RWPE2 (cell line): ENCODE data around the gene SPRING1.

ENCODE experiments used
- ATAC-seq: fragments of 200-7000 bp; cut with Tn5 transposase; 3 replicates; pipeline ENCODE4 v1.9.1; 2021; ENCODE audit warnings: low read depth
- DNase-seq: peaks from one replicate; pipeline ENCODE4 v3.0.0-alpha.2; 2020; ENCODE audit warnings: low spot score
- H3K27ac ChIP-seq: fragments of 450-650 bp; 2 replicates; pipeline ENCODE4 v1.5.1; 2017; ENCODE audit warnings: mild to moderate bottlenecking; ENCODE audit not compliant: poor library complexity, severe bottlenecking
- H3K27me3 ChIP-seq: fragments of 250-450 bp; sonication (Bioruptor Pico); 2 replicates; pipeline ENCODE4 v1.5.1; 2021; ENCODE audit warnings: mild to moderate bottlenecking, moderate library complexity; ENCODE audit not compliant: insufficient read depth, poor library complexity, severe bottlenecking
- H3K36me3 ChIP-seq: fragments of 250-450 bp; sonication (Bioruptor Pico); 2 replicates; pipeline ENCODE4 v1.5.1; 2020; ENCODE audit warnings: low read depth, mild to moderate bottlenecking, moderate library complexity
- H3K4me1 ChIP-seq: fragments of 250-450 bp; sonication (Bioruptor Pico); 2 replicates; pipeline ENCODE4 v1.5.1; 2021; ENCODE audit warnings: mild to moderate bottlenecking, moderate library complexity; ENCODE audit not compliant: insufficient read depth, poor library complexity, severe bottlenecking
- H3K4me3 ChIP-seq: fragments of 250-450 bp; sonication (Bioruptor Pico); 2 replicates; pipeline ENCODE4 v1.5.1; 2021; ENCODE audit warnings: mild to moderate bottlenecking, moderate library complexity; ENCODE audit not compliant: severe bottlenecking
- H3K9me3 ChIP-seq: fragments of 250-450 bp; sonication (Bioruptor Pico); 2 replicates; pipeline ENCODE4 v1.5.1; 2021; ENCODE audit warnings: mild to moderate bottlenecking, moderate library complexity; ENCODE audit not compliant: severe bottlenecking
- TF ChIP-seq, protein P1 (sequence below): fragments of 450-650 bp; IDR thresholded peaks from one replicate; pipeline ENCODE4 v1.5.1; 2017; ENCODE audit warnings: mild to moderate bottlenecking, moderate library complexity; ENCODE audit not compliant: poor library complexity, severe bottlenecking

The SPRING1 gene

DNA sequence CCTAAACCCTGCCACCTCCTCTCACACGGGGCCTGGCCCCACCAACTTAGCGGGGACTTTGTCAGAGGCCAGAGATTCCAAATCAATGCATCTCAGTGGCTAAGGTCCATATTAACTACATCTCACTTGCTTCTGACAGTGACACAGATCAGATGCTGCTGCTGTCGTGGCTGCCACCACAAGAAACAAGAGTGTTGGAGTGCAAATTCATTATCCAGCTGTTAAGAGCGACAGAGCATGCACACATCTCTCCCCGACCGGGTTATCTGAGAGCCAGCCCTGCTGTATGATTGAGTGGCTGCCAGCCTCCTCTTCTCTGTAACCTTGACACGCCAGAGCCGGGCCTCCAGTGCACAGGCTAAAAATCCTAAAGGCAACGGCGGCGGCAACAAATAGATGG is 40.2 kb downstream of the SPRING1 start:
- TF ChIP-seq, protein P1, sequence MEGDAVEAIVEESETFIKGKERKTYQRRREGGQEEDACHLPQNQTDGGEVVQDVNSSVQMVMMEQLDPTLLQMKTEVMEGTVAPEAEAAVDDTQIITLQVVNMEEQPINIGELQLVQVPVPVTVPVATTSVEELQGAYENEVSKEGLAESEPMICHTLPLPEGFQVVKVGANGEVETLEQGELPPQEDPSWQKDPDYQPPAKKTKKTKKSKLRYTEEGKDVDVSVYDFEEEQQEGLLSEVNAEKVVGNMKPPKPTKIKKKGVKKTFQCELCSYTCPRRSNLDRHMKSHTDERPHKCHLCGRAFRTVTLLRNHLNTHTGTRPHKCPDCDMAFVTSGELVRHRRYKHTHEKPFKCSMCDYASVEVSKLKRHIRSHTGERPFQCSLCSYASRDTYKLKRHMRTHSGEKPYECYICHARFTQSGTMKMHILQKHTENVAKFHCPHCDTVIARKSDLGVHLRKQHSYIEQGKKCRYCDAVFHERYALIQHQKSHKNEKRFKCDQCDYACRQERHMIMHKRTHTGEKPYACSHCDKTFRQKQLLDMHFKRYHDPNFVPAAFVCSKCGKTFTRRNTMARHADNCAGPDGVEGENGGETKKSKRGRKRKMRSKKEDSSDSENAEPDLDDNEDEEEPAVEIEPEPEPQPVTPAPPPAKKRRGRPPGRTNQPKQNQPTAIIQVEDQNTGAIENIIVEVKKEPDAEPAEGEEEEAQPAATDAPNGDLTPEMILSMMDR = no peak
- H3K9me3 ChIP-seq = no peaks in the 10 kb centered on the region
- ATAC-seq = no peak
- H3K36me3 ChIP-seq = no peaks in the 10 kb centered on the region
- peaks cover 26% of the 10 kb centered on the region for H3K27me3 ChIP-seq
- H3K4me1 ChIP-seq = no peaks in the 10 kb centered on the region
- no peak overlapping the region for H3K4me3 ChIP-seq
- H3K27ac ChIP-seq = no peak overlapping the region
- no peak for DNase-seq

DNA sequence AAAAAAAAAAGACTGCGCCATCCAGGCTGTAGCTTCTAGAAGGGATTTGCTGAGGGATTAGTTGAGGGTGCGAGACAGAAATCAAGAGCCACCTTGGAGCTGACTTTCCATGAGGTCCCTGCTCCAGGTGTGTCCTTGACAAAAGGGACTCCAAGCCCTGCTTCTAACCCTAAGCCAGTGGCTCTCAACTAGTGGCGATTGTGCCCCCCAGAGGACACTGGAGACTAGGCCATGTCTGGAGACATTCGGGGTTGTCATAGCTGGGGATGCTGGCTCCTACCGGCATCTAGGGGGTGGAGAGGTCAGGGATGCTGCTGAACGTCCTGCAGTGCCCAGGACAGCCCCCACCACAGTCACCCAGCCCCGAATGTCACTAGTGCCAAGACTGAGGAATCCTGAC is 40.6 kb downstream of the SPRING1 start:
- TF ChIP-seq, protein P1 = no peak

GRCh38 chr12:116695464-116695725 is 42.5 kb downstream of the SPRING1 start:
- Histone ChIP-seq H3K36me3 (no peaks in the 10 kb centered on the region), H3K4me1 (no peaks in the 10 kb centered on the region), H3K27ac (no peak overlapping the region), H3K9me3 (no peaks in the 10 kb centered on the region), H3K4me3 (no peak overlapping the region), H3K27me3 (peaks cover 29% of the 10 kb centered on the region)
- no peak for ATAC-seq
- TF ChIP-seq, protein P1 = no peak
- DNase-seq = no peak

More for the DNA sequence above, 40.6 kb downstream of the SPRING1 start:
- Histone ChIP-seq H3K4me1 (no peaks in the 10 kb centered on the region), H3K36me3 (no peaks in the 10 kb centered on the region), H3K27me3 (peaks cover 29% of the 10 kb centered on the region), H3K4me3 (no peak overlapping the region), H3K9me3 (no peaks in the 10 kb centered on the region), H3K27ac (no peak overlapping the region)
- no peak; the same call in 2 of the 3 replicates for ATAC-seq
- no peak for DNase-seq

DNA sequence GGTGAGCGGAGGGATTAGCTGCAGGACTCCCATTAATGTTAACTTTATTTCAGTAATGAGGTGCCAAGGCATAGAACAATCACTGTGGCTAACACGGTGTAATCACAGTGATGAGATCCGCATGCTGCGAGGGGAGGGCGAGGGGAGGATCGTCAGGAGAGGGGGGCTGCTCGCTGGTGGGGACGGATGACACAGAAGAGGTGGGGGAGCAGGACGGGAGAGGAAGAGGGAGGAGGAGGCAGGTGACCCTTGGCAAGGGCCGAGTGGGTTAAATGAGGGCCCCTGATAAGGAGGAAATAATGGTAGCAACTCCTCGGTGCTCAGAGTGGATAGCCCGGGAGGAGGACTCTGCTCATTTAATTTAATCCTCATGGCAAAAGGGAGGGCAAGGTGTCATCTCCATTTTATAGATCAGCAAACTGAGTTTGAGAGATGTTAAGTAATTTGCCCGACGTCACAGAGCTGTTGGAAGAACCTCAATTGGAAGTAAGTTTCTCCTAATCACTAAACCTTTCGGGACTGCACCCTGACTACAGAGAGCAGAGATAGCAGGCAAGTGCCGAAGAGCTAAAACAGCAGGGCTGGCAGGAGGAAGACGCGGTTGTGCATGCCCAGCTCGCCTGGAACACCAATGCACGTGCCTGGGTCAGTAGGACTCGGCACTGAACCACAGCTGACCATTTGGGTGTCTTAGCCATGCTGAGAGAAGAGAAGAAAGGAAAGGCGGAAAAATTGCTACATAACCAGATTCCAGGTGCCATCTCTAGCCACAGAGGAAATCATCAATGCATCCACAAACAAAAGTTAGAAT is 43.0 kb downstream of the SPRING1 start:
- DNase-seq (no peak), ATAC-seq (no peak)
- Histone ChIP-seq H3K4me1 (no peaks in the 10 kb centered on the region), H3K36me3 (no peaks in the 10 kb centered on the region), H3K9me3 (no peaks in the 10 kb centered on the region), H3K27ac (no peak overlapping the region), H3K27me3 (peaks cover 29% of the 10 kb centered on the region), H3K4me3 (no peak overlapping the region)
- TF ChIP-seq, protein P1 = no peak
